K562 (cell line): ENCODE data around the gene RAD50. TPM values are rescaled to one million over a fixed set of nuclear protein-coding genes. Genes with fewer than 3 reads are reported as not detected.

Experiments
- ADNP ChIP-seq: fragments of 200-800 bp; sonication (Bioruptor generic); IDR thresholded peaks from 2 replicates; pipeline ENCODE4 v1.6.1; 2016; ENCODE audit warnings: missing genetic modification characterization, missing compliant biosample characterization
- ARID1B ChIP-seq: fragments of 450-650 bp; IDR thresholded peaks from 2 replicates; pipeline ENCODE4 v1.6.1; 2016; ENCODE audit warnings: antibody characterized with exemption, mild to moderate bottlenecking, inconsistent platforms
- CXXC5 ChIP-seq: fragments of 250-450 bp; sonication (Bioruptor Pico); IDR thresholded peaks from 2 replicates; pipeline ENCODE4 v1.8.0; 2022; ENCODE audit warnings: inconsistent platforms, mild to moderate bottlenecking, moderate library complexity
- DMBX1 ChIP-seq: fragments of 250-450 bp; sonication (Bioruptor Pico); IDR thresholded peaks from 2 replicates; pipeline ENCODE4 v1.8.0; 2022; ENCODE audit warnings: inconsistent platforms, mild to moderate bottlenecking, moderate library complexity, borderline replicate concordance
- EHMT2 ChIP-seq: fragments of 450-650 bp; IDR thresholded peaks from 2 replicates; pipeline ENCODE4 v1.6.1; 2018; ENCODE audit warnings: antibody characterized with exemption
- HEY1 ChIP-seq: fragments of 250-450 bp; sonication (Bioruptor Pico); IDR thresholded peaks from 2 replicates; pipeline ENCODE4 v1.5.0; 2020; ENCODE audit warnings: mild to moderate bottlenecking, moderate library complexity, borderline replicate concordance
- MBD2 ChIP-seq: sonication (generic); IDR thresholded peaks from 2 replicates; pipeline ENCODE4 v1.6.1; 2016; ENCODE audit warnings: low read depth, borderline replicate concordance
- NCOA1 ChIP-seq: fragments of 450-650 bp; IDR thresholded peaks from 2 replicates; pipeline ENCODE4 v1.6.1; 2016; ENCODE audit warnings: low read depth
- NCOR1 ChIP-seq: fragments of 450-650 bp; IDR thresholded peaks from 2 replicates; pipeline ENCODE4 v1.6.1; 2016; ENCODE audit warnings: mild to moderate bottlenecking, moderate library complexity
- PTBP1 ChIP-seq: fragments of 200-400 bp; formaldehyde crosslinking; IDR thresholded peaks from 2 replicates; pipeline ENCODE4 v1.6.1; 2017; ENCODE audit warnings: low read depth, low read length
- SREBF1 ChIP-seq: fragments of 150-350 bp; IDR thresholded peaks from 2 replicates; pipeline ENCODE4 v1.6.1; 2014; ENCODE audit warnings: antibody characterized with exemption, low read depth, low read length, borderline replicate concordance
- ZFP1 ChIP-seq: fragments of 450-650 bp; formaldehyde crosslinking; IDR thresholded peaks from 2 replicates; pipeline ENCODE4 v1.4.0; 2020; ENCODE audit warnings: mild to moderate bottlenecking, mixed read lengths
- ZNF408 ChIP-seq: fragments of 250-450 bp; sonication (Bioruptor Pico); IDR thresholded peaks from 2 replicates; pipeline ENCODE4 v1.4.0; 2020; ENCODE audit warnings: low read depth, mild to moderate bottlenecking, moderate library complexity
- ZNF584 ChIP-seq: fragments of 200-800 bp; sonication (Bioruptor generic); IDR thresholded peaks from 2 replicates; pipeline ENCODE4 v1.6.1; 2016; ENCODE audit warnings: low read depth, mild to moderate bottlenecking, missing genetic modification characterization, missing compliant biosample characterization
- polyA plus RNA-seq, 8 experiments: library from polyadenylated mRNA; depleted of rRNA in 4 of 8; stranded (reverse) in 5 of 8; unstranded in 3 of 8; fragments of >200 nt; fragmentation: Nextera tagmentation in 2 of 8; fragmentation: Illumina TruSeq in 1 of 8; extraction: Ambion mirVana in 2 of 8; extraction: Trizol in 1 of 8; gene quantifications; 2 replicates each; pipeline versions ENCODE4 v1.2.1 to v1.2.3, GENCODE V29; 2011 to 2014; ENCODE audit warnings: inconsistent platforms in 1 of 8, missing spikeins in 1 of 8
- total RNA-seq, 7 experiments: library from RNA; depleted of rRNA in 6 of 7; stranded (reverse); fragments of >200 nt in 6 of 7; fragmentation: Illumina TruSeq in 2 of 7; extraction: Trizol in 2 of 7; gene quantifications; 2 replicates each; pipeline versions ENCODE4 v1.2.1 to v1.2.3, GENCODE V29; 2011 to 2021; ENCODE audit warnings: low replicate concordance in 1 of 7
- TF ChIP-seq, protein P1 (sequence below): fragments of 450-650 bp; IDR thresholded peaks from 2 replicates; pipeline ENCODE4 v1.6.1; 2014; ENCODE audit warnings: low read depth, mild to moderate bottlenecking, moderate library complexity, borderline replicate concordance
- TF ChIP-seq, protein P2 (sequence below): fragments of 200-800 bp; sonication (Bioruptor generic); IDR thresholded peaks from 2 replicates; pipeline ENCODE4 v1.6.1; 2016; ENCODE audit warnings: missing genetic modification characterization, missing compliant biosample characterization
- TF ChIP-seq, protein P3 (sequence below): sonication (generic); formaldehyde crosslinking; IDR thresholded peaks from 2 replicates; pipeline ENCODE4 v1.8.1; 2022; ENCODE audit warnings: missing genetic modification reagents
- TF ChIP-seq, protein P4 (sequence below): fragments of 450-650 bp; formaldehyde crosslinking; conservative IDR thresholded peaks from 2 replicates; pipeline ENCODE4 v1.4.0; 2022; ENCODE audit warnings: mild to moderate bottlenecking, missing genetic modification characterization

The RAD50 gene
- total and polyA plus RNA-seq, 9 of the 15 experiments (the other 6 are each of a cell fraction or from before 2014, with no cell fraction given): 15.3 to 74.2 (median 44.1) TPM

DNA sequence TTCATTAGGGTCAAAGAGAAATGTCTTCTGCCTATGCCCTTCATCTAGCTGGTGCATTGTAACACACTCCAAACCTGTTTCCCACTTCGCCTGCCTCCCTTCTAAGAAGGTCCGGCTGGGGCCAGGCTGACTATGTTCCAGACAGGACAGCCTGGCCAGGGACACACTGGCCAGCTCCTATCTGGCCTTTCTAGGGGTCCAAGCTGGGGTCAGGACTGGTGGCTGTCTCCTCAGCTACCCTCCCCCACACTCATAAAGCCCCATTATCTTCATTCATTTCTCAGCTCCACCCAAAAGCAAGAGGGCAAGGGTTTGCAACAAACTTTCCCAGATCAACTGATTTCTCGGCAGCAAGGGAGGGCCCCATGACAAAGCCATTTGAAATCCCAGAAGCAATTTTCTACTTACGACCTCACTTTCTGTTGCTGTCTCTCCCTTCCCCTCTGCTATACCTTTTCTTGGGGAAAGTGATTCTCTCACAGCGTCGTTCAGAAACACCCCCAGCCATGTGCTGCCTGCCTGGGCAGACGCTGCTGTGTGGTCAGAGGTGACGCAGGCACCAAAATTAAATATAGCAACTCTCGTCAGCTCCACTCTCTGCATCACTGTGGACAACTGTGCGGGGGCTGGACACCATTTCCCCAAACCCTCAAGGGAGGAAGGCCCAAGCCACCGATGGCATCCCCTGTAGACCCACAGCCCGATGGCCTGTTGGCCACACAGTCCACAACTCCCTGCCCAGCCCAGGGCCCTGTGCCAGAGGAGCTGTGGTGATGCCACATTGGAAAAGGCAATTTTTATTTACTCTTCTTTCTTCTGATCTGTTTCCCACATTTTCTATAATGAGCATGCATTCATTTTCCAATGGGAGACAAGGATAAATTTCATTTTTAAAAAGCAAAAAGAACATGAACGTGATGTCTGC lies 107.3 kb downstream of the RAD50 start (continued):
- TF ChIP-seq CXXC5 (CRISPR knock-in tag): peak; percentile 53
- TF ChIP-seq, protein P1, sequence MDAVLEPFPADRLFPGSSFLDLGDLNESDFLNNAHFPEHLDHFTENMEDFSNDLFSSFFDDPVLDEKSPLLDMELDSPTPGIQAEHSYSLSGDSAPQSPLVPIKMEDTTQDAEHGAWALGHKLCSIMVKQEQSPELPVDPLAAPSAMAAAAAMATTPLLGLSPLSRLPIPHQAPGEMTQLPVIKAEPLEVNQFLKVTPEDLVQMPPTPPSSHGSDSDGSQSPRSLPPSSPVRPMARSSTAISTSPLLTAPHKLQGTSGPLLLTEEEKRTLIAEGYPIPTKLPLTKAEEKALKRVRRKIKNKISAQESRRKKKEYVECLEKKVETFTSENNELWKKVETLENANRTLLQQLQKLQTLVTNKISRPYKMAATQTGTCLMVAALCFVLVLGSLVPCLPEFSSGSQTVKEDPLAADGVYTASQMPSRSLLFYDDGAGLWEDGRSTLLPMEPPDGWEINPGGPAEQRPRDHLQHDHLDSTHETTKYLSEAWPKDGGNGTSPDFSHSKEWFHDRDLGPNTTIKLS: peak; percentile 41; the same call in 1 of the 2 replicates
- TF ChIP-seq ARID1B: peak; percentile 69
- TF ChIP-seq ZFP1 (CRISPR knock-in tag): peak; percentile 38; the same call in 1 of the 2 replicates
- TF ChIP-seq ZNF584 (CRISPR knock-in tag): peak; percentile 89; the same call in 1 of the 2 replicates
- TF ChIP-seq HEY1 (CRISPR knock-in tag): no peak
- peak; percentile 22; the same call in 1 of the 2 replicates for TF ChIP-seq NCOR1
- peak; percentile 88 for TF ChIP-seq DMBX1 (CRISPR knock-in tag)
- 0 out of 2 replicates have a peak, but pooled peaks have one; percentile 17 for TF ChIP-seq EHMT2
- TF ChIP-seq, protein P2, sequence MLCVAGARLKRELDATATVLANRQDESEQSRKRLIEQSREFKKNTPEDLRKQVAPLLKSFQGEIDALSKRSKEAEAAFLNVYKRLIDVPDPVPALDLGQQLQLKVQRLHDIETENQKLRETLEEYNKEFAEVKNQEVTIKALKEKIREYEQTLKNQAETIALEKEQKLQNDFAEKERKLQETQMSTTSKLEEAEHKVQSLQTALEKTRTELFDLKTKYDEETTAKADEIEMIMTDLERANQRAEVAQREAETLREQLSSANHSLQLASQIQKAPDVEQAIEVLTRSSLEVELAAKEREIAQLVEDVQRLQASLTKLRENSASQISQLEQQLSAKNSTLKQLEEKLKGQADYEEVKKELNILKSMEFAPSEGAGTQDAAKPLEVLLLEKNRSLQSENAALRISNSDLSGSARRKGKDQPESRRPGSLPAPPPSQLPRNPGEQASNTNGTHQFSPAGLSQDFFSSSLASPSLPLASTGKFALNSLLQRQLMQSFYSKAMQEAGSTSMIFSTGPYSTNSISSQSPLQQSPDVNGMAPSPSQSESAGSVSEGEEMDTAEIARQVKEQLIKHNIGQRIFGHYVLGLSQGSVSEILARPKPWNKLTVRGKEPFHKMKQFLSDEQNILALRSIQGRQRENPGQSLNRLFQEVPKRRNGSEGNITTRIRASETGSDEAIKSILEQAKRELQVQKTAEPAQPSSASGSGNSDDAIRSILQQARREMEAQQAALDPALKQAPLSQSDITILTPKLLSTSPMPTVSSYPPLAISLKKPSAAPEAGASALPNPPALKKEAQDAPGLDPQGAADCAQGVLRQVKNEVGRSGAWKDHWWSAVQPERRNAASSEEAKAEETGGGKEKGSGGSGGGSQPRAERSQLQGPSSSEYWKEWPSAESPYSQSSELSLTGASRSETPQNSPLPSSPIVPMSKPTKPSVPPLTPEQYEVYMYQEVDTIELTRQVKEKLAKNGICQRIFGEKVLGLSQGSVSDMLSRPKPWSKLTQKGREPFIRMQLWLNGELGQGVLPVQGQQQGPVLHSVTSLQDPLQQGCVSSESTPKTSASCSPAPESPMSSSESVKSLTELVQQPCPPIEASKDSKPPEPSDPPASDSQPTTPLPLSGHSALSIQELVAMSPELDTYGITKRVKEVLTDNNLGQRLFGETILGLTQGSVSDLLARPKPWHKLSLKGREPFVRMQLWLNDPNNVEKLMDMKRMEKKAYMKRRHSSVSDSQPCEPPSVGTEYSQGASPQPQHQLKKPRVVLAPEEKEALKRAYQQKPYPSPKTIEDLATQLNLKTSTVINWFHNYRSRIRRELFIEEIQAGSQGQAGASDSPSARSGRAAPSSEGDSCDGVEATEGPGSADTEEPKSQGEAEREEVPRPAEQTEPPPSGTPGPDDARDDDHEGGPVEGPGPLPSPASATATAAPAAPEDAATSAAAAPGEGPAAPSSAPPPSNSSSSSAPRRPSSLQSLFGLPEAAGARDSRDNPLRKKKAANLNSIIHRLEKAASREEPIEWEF (CRISPR knock-in tag): no peak; the same call in 1 of the 2 replicates
- TF ChIP-seq ADNP (tag): no peak
- TF ChIP-seq, protein P3, sequence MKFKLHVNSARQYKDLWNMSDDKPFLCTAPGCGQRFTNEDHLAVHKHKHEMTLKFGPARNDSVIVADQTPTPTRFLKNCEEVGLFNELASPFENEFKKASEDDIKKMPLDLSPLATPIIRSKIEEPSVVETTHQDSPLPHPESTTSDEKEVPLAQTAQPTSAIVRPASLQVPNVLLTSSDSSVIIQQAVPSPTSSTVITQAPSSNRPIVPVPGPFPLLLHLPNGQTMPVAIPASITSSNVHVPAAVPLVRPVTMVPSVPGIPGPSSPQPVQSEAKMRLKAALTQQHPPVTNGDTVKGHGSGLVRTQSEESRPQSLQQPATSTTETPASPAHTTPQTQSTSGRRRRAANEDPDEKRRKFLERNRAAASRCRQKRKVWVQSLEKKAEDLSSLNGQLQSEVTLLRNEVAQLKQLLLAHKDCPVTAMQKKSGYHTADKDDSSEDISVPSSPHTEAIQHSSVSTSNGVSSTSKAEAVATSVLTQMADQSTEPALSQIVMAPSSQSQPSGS: no peak
- TF ChIP-seq MBD2: no peak
- no peak for TF ChIP-seq SREBF1
- TF ChIP-seq, protein P4, sequence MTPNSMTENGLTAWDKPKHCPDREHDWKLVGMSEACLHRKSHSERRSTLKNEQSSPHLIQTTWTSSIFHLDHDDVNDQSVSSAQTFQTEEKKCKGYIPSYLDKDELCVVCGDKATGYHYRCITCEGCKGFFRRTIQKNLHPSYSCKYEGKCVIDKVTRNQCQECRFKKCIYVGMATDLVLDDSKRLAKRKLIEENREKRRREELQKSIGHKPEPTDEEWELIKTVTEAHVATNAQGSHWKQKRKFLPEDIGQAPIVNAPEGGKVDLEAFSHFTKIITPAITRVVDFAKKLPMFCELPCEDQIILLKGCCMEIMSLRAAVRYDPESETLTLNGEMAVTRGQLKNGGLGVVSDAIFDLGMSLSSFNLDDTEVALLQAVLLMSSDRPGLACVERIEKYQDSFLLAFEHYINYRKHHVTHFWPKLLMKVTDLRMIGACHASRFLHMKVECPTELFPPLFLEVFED (CRISPR knock-in tag): 0 out of 2 replicates have a peak, but pooled peaks have one; percentile 16
- no peak for TF ChIP-seq ZNF408 (CRISPR knock-in tag)
- no peak for TF ChIP-seq PTBP1
- no peak for TF ChIP-seq NCOA1
